Measurements from ENCODE around the gene HDAC2.

- TF ChIP-seq CTCF (IDR thresholded peaks at IDR 0.05; ENCODE audit: low read depth, low read length, poor library complexity, severe bottlenecking) (no peak), EZH2phosphoT487 (IDR thresholded peaks at IDR 0.05; ENCODE audit: borderline replicate concordance, low read length) (no peak)
These were observed 45.6 kb downstream of the HDAC2 start for GRCh38 chr6:113925378-113925777.
